GM19328 (cell line): ENCODE results near the gene FBLL1.
"Not testable (repeated sequence)": the region's sequence is repeated elsewhere in the genome, so short reads cannot be mapped to it uniquely, and the experiment has no call there.

Experiments used
- ATAC-seq: cut with Tn5 transposase; IDR thresholded peaks from one replicate; pipeline ENCODE4 v1.9.1; 2021; ENCODE audit warnings: mild to moderate bottlenecking, moderate library complexity; ENCODE audit not compliant: unreplicated experiment

FBLL1 gene

DNA sequence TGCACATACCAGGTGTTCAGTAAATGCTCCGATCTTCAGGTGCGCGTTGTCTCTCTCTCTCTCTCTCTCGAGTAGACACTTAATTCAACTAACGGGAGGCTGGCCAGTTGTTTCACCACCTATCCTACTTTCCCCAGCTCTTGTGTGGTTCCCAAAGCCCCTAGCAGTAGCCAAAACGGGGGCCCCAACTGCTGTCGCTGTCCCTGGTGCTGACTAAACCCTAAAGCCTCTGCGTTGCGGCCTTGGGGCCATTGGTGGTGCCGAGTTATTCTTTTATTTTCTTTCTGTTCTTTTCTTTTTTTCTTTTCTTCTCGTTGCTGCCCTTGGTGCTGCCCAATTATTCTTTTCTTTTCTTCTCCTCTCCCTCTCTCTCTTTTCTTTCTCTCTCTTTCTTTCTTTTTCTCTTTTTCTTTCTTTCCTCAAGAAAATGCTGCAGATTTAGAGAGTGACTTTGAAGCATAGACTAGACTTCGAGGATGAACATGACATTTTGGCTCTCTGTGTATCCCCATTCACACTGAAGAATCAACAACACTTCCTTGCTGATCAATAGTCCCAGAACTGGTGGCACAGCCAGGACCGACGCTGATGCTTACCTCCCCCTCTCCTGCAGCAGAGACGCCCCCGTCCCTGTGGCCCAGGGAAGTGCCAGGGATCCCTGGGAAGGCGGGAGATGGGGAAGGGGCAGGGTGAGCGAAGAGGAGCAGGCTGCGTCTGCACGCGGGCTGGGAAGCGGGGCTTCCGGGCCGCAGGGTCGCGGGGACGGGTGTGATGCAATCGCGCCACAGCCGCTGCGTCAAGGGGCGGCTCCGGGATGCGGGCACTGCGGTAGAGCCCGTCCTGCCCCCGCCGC, at the start of gene FBLL1:
FBLL1 (plus strand) TSS at position 785 of the 853 bp plus-strand sequence. CDS start 200 bp downstream, outside the sequence.
- ATAC-seq: no peak

DNA sequence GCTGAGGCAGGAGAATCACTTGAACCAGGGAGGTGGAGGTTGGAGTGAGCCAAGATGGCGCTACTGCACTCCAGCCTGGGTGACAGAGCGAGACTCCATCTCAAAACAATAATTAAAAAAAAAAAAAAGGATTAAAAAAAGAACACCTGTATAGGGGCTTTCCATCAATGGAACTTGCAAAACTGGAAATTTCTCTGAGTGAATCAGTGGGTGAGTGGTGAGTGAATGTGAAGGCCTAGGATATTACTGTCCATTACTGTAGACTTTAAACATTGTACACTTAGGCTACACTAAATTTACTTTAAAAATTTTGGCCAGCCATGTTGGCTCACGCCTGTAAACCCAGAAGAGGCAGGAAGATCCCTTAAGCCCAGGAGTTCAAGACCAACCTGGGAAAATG, 48.5 kb upstream of the FBLL1 start:
- ATAC-seq: no peak

DNA sequence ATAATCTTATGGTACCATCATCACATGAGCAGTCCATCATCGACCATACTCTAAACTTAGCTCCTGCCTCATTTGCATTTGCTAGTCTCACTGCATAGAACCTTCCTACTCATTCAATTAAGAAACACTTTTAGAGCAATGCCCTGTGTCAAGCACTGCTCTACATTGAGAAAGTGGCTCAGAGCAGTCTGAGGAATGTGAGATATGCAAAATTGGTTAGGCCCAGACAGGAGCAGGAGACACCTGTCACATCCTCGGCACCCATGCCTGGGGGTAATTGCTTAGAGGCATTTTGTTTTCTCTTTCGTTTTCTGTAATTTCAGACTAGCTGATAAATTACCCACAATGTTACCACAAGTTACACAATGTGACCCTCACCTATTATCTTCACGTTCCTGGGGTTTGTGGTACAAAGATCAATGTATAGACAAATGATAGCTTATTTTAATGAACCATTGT, 47.7 kb upstream of the FBLL1 start:
- peak; percentile 97 for ATAC-seq

DNA sequence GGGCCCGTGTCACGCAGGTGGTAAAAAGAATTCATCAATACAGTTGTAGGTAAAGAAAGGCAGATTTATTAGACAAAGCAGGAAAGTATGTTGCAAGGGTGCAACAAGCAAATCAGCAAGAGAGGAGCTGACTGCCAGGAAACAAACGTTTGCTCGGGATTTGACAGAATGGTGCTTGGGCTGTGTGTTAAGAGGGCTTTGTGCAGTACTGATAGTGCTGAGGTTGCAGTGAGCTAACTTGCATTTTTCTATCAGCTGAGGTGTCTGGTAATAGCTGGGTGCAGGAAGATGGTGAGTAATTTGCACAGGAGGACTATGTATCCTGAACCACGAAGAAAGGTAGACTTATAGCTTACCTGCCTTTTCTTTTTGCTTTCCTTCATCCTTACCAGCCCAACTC, 46.7 kb upstream of the FBLL1 start:
- ATAC-seq: no peak

DNA sequence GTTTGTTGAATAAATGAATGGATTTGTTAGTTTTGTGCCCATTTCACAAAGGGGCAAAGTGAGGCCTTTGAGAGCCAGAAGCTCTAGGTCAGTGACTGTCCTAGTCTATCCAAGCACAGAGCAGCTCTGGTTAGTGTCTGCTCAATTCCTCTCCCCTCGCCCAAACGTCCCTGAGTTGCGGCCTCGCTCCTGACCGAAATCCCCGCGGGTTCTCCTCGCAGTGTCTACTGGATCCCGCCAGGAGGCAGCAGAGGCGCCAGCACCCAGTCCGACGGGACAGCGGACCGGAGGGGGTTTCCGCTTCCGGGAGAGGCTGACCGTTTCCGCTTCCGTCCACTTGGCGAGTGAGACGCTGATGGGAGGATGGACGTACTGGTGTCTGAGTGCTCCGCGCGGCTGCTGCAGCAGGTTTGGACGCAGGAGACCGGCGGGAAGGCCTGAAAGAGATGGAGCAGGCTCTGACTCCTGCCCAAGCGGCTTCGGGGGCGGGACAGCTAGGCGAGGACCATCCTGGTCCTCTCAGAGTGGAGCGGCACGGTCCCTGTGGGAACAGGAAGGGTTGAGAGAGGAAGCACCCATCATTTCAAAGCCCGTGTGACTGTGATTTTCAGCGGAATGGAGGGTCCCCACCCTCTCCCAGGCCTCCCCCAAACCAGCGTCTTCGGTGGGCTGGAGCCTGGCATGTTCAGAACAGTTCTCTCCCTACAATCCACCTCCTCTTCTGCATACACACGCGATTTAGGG, 42.8 kb upstream of the FBLL1 start, which contains the start of gene RARS1:
RARS1 (plus strand) TSS at position 336 of the 744 bp plus-strand sequence; CDS start at position 364, 28 bp downstream.
- ATAC-seq: peak; percentile 76

DNA sequence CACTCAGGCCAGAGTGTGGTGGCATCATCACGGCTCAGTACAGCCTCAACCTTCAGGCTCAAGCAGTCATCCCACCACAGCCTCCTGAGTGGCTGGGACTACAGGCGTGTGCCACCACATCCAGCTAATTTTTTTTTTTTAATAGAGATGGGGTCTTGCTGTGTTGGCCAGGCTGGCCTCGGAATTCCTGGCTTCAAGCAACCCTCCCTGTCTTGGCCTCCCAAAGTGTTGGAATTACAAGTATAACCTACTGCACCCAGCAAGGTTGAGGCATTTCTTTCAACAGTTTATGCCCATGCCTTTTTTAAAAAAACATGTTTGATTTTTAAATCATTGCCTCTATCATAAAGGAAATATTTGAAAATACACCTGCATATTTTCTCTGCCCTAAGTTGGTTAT, 40.0 kb upstream of the FBLL1 start:
- no peak for ATAC-seq

DNA sequence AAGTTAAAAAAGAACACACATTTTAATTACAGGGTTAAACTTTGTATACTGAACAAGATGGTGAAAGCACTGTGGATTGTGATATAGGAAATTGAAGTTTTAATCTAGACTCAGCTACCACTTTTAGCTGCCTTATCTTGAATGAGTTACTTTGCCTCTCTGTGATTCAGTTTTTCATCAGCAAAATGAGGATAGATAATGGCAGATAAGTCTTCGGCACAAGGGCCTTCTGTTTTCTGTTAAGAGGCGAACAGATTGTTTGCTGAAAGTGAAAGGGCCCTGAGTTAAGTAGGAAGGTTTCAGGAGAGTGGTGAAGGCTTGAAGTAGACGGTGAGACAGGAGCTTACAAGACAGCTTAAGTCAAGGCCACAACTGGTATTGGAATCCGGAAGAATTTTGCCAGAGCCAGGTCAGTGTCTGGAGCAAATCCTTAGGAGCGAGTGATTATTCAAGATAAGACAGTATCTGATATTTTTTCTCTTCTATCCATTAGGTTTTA, 35.0 kb upstream of the FBLL1 start:
- ATAC-seq: no peak

DNA sequence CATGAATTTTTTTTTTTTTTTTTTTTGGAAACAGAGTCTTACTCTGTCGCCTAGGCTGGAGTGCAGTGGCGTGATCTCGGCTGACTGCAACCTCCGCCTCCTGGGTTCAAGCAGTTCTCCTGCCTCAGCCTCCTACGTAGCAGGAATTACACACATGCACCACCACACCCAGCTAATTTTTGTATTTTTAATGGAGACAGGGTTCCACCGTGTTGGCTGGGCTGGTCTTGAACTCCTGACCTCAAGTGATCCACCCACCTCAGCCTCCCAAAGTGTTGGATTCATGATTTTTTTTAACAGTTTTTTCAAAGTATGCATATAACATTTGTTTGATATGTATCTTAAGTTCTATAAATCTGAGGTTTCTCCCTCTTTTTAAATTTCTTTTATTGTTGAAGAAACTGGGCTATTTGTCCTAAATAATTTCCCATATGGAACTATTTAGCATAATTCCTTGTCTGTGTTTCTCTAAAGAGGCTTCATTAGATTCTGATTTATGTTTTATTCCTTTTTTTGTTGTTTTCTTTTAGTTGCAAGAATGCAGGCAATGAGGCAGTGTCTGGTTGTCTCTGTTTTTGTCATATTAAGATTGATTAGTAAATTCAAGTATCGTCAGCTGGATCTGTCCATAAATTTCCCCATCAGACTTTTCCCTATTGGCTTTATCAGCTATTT, 26.4 kb upstream of the FBLL1 start:
- ATAC-seq: no peak

DNA sequence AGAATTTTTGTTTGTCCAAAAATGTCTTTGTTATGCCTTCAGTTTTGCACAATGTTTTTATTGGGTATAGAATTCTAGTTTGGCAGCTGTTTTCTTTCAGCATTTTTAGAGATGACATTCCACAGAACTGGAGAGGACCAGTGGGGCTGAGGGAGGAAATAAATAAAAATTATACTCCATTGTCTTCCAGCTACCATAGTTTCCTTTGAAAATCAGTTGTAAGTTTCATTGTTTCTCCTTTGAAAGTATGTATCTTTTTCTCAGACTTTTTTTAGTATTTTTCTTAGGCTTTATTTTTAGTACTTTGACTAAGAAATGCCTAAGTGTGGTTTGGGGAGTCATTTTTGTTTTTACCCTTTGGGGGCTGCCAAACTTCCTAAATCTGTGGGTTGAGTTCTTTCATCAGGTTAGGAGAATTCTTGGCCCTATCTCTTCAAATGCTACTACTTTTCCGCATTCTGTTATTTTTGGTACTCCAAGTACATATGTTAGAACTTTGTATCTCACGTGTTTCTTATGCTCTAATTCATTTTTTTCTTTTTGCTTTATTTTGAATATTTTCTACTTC, 15.2 kb upstream of the FBLL1 start:
- ATAC-seq: no peak

DNA sequence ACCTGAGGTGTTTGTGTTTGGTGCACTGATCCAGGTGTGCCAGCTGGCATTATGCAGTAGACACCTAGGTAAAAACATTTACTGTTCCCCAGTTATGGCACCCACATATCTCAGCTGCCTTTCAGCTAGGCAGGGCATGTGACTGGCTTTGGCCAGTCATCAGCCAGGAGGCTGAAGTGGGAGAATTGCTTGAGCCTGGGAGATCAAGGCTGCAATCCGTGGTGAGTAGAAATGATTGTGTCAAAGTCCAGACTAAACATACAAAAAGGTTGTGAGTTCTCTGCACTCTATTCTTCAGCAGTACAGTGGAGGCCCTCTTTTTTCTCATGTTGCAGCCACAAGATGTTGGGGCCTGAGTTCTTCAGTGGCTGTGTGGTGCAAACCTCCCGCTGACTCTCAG, 3.2 kb upstream of the FBLL1 start:
- no peak for ATAC-seq

DNA sequence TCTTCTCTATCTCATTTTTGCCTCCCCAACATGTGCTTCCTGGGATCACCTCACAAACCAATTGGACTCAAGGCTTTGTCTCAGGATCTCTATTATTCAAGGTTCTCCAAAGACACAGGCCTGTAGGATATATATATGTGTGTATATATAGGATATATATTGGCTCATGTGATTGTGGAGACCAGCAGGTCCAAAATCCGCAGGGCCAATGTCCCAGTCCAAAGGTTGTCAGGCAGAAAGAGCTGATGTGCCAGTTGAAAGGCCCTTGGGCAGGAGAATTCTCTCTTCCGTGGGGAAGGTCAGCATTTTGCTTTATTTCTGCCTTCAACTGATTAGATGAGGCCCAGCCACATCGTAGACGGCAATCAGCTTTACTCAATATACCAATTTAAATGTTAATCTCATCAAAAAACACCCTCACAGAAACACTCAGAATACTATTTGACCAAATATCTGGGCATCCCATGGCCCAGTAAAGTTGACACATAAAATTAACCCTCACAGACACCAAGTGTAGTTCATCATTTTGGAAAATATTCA, 1.3 kb upstream of the FBLL1 start:
- ATAC-seq: no peak

DNA sequence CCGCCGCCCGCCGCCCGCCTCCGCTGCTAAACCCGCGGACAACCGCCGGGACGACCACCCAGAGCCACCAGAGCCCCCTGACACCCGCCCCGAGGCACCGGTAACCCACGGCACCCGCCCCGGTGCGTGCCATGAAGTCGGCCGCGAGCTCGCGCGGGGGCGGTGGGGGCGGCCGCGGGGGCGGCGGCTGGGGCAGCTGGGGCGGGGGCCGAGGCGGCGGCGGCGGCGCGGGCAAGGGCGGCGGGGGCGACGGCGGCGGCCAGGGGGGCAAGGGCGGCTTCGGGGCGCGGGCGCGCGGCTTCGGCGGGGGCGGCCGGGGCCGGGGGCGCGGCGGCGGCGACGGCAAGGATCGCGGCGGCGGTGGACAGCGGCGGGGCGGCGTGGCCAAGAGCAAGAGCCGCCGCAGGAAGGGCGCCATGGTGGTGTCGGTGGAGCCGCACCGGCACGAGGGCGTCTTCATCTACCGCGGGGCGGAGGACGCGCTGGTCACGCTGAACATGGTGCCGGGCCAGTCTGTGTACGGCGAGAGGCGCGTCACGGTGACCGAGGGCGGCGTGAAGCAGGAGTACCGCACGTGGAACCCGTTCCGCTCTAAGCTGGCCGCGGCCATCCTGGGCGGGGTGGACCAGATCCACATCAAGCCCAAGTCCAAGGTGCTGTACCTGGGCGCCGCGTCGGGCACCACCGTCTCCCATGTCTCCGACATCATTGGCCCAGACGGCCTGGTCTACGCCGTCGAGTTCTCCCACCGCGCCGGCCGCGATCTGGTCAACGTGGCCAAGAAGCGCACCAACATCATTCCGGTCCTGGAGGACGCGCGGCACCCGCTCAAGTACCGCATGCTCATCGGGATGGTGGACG, 499 bp downstream of the FBLL1 start:
- no peak for ATAC-seq

DNA sequence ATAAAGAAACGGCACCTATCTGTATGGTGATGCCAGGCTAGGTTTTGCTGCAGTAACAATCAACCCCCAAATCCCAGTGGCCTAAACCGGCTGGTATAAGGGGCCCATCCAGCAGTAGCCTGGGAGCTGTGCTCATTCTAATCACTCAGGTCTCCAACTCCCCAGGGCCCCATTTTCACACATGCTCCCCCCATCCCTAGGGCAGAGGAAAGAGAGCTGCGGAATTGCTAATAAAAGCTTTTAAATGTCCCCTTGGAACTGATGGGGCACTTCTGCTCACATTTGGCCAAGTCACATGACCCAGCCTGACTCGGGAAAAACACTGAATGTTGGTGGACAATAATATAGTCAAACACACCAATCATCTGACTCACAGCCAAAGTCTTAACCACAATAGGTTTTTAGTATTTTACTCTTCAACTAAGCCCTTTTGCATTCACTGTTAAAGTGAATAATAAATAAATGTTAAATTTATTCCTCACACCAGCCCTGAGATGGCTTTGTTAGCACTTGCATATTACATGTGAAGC, 1.6 kb downstream of the FBLL1 start:
- ATAC-seq: no peak

DNA sequence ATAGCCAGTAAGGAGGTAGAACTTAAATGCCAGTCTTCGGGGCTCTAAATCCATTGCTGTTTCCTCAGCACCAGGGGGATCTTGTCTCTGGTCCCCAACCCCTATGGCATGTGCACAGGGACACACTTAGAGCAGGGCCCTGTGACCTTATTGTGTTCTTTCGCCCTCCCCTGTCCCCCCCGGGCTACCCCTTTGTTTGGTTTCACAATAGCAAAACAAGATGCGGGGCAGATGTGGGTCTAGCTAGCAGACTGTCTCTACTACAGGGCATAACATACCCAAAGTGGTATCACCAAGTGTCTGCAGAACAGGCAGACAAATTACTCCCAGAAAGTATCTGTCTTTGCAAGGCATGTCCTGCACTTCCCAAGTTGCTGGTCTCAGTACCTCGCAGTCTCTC, 2.1 kb downstream of the FBLL1 start:
- ATAC-seq: no peak

DNA sequence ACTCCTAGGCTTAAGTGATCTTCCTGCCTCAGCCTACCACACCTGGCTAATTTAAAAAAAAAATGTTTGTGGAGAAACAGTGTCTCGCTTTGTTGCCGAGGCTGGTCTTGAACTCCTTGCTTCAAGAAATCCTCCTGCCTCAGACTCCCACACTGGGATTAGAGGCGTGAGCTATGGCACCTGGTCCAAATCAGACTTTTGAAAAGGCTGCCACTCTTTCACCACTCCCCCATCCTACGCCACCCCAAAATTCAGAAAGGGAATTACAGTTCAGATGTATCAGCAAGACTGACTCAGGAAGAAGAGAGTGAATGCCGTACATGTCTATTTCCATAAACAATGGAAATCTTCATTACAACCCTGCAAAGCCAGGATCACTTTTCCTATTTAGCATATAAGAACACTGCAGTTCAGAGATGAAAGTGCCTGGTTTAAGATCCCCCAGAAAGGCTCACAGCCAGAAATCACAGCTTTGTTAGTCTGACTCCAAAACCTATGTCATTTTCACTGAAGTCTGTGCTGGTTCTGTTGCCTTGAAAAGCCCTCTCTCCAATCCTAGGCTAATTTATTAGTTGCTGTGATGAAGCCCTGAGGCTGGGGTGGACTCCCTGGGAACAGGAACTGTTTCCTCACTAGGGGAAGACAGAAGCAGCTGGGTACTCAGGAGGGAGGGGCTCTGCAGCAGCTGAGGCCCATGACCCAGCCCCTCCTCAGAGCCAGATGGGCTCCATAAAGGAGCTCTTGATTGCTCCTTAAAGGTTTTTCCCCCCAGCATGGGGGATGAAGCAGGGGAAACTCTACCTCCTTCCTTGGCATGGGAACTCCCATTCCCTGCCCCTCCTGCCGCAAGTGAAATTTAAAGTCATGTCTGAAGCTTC, 3.1 kb downstream of the FBLL1 start:
- no peak for ATAC-seq

DNA sequence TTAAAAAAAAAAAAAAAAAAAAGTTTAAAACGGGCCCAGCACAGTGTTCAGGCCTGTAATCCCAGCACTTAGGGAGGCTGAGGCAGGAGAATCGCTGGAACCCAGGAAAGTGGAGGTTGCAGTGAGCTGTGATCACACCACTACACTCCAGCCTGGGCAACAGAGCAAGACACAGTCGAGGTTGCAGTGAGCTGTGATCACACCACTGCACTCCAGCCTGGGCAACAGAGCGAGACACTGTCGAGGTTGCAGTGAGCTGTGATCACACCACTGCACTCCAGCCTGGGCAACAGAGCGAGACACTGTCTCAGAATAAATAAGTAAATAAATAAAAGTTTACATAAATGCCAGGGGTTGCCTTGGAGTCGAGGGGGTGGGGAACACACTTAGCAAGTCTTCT, 5.2 kb downstream of the FBLL1 start:
- not testable (repeated sequence) for ATAC-seq

DNA sequence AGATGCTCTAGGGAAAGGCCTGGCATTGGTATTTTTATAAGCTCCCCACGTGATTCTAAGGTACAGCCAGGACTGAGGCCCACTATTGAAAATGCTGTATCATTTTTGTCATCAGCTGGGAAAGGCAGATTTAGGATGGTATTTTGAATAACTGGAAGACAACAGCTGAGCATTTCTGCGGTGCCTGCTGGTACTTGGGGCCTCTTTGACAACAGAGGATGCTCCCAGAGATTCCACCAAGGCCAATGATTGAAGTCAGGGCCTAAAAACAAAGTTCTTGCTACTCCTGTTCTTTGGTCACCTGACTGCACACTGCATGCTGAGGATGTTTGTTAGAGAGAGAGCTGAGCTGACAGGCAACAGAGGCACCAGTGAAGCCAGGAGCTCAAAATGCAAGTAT, 8.1 kb downstream of the FBLL1 start:
- no peak for ATAC-seq

DNA sequence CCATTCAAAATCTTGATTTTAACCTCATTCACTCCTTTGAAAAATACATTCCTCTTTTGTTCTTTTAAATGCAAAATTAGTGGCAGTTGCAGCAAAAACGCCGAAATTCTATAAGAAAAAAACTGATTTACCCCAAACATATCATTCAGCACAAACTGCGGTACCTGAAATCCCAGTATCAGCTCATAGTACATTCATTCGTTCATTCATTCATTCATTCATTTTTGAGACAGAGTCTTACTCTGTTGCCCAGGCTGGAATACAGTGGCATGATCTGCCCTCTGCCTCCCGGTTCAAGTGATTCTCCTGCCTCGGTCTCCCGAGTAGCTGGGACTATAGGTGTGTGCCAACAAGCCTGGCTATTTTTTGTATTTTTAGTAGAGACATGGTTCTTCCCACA, 20.4 kb downstream of the FBLL1 start:
- no peak for ATAC-seq
